OCI-LY3 (cell line): ENCODE data around the gene COX7A2L.

ENCODE experiments used
- EZH2phosphoT487 ChIP-seq: fragments of 200-600 bp; shearing (Covaris generic); IDR thresholded peaks from 2 replicates; pipeline ENCODE4 v1.6.1; 2018; ENCODE audit warnings: antibody characterized with exemption, mixed run types, low read depth
- TF ChIP-seq, protein P1 (sequence below): fragments of 200-600, 300-600 bp; sonication (generic); IDR thresholded peaks from 2 replicates; pipeline ENCODE4 v1.5.1; 2014; ENCODE audit warnings: antibody characterized with exemption, low read length, low read depth

DNA sequence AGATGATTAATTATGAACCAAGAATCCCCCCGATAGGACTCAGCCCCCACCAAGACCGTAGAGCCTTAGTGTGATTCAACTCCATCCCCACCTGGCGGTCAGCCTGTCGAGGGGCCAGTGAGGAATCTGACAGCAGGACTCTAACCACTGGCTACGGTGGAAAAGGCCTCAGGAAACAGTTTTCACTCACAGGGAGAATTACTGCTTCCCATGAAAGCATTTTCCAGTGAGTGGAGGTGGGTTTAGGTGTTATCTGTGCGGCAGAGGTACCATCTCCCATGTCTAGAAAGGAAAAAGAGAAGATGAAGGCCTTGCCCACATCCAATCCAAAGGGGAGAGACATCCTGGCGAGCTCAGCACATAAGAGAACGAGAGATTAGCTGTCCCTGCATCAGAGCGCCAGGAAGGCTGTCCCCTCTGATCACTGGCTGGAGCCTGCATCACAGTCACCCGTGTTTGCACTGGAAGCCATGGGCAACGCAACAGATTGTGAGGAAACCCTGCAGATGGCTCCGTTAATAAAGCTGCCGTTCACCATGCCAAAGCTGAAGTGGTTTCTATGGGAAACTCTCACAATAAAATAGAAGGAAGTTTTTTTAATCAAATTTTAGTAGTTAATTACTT is 22.3 kb downstream of the COX7A2L start:
- TF ChIP-seq, protein P1, sequence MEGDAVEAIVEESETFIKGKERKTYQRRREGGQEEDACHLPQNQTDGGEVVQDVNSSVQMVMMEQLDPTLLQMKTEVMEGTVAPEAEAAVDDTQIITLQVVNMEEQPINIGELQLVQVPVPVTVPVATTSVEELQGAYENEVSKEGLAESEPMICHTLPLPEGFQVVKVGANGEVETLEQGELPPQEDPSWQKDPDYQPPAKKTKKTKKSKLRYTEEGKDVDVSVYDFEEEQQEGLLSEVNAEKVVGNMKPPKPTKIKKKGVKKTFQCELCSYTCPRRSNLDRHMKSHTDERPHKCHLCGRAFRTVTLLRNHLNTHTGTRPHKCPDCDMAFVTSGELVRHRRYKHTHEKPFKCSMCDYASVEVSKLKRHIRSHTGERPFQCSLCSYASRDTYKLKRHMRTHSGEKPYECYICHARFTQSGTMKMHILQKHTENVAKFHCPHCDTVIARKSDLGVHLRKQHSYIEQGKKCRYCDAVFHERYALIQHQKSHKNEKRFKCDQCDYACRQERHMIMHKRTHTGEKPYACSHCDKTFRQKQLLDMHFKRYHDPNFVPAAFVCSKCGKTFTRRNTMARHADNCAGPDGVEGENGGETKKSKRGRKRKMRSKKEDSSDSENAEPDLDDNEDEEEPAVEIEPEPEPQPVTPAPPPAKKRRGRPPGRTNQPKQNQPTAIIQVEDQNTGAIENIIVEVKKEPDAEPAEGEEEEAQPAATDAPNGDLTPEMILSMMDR: no peak
- no peak for TF ChIP-seq EZH2phosphoT487
